Neuron (in vitro differentiated cells): ENCODE data around the gene B3GNT9.
"Not testable (repeated sequence)": the region's sequence is repeated elsewhere in the genome, so short reads cannot be mapped to it uniquely, and the experiment has no call there.

ENCODE experiments used
- H2AFZ ChIP-seq: one replicate; pipeline ENCODE4 v1.6.1; 2013; ENCODE audit warnings: low read depth, mild to moderate bottlenecking, inconsistent platforms, low read length, moderate library complexity
- H3K27me3 ChIP-seq: one replicate; pipeline ENCODE4 v1.6.1; 2013; ENCODE audit warnings: low read length; ENCODE audit not compliant: insufficient read depth
- H3K36me3 ChIP-seq: one replicate; pipeline ENCODE4 v1.6.1; 2013; ENCODE audit warnings: low read length; ENCODE audit not compliant: insufficient read depth
- H3K4me1 ChIP-seq: one replicate; pipeline ENCODE4 v1.6.1; 2013; ENCODE audit warnings: low read length; ENCODE audit not compliant: insufficient read depth
- H3K4me3 ChIP-seq: 2 replicates; pipeline ENCODE4 v1.5.1; 2013; ENCODE audit warnings: mild to moderate bottlenecking, low read length, moderate library complexity
- H3K9me3 ChIP-seq: one replicate; pipeline ENCODE4 v1.6.1; 2013; ENCODE audit warnings: low read length

The B3GNT9 gene

GRCh38 chr16:67148656-67149275 is 2.0 kb downstream of the B3GNT9 start:
- Histone ChIP-seq H3K4me1 (no peaks in the 10 kb centered on the region), H3K36me3 (peaks cover 51% of the 10 kb centered on the region), H3K27me3 (peaks cover 20% of the 10 kb centered on the region), H3K4me3 (no peak overlapping the region), H3K9me3 (peaks cover 10% of the 10 kb centered on the region), H2AFZ (no peak overlapping the region)

GRCh38 chr16:67148221-67148620 is 2.6 kb downstream of the B3GNT9 start:
- Histone ChIP-seq H3K4me1 (no peaks in the 10 kb centered on the region), H3K4me3 (no peak overlapping the region), H3K36me3 (peaks cover 56% of the 10 kb centered on the region), H3K9me3 (peaks cover 10% of the 10 kb centered on the region), H2AFZ (no peak overlapping the region), H3K27me3 (peaks cover 18% of the 10 kb centered on the region)

- Histone ChIP-seq H3K9me3 (peaks cover 10% of the 10 kb centered on the region), H3K4me1 (no peaks in the 10 kb centered on the region), H3K4me3 (no peak overlapping the region), H3K27me3 (peaks cover 12% of the 10 kb centered on the region), H3K36me3 (peaks cover 62% of the 10 kb centered on the region), H2AFZ (no peak overlapping the region)
These were observed 3.2 kb downstream of the B3GNT9 start for GRCh38 chr16:67147437-67148140.

GRCh38 chr16:67146523-67147357 is 4.1 kb downstream of the B3GNT9 start:
- Histone ChIP-seq H3K4me3 (no peak overlapping the region), H2AFZ (no peak overlapping the region), H3K4me1 (no peaks in the 10 kb centered on the region), H3K9me3 (peaks cover 10% of the 10 kb centered on the region), H3K36me3 (peaks cover 70% of the 10 kb centered on the region), H3K27me3 (peaks cover 8% of the 10 kb centered on the region)

- no peak overlapping the region for H2AFZ ChIP-seq
- H3K9me3 ChIP-seq: peaks cover 12% of the 10 kb centered on the region
- H3K27me3 ChIP-seq: no peaks in the 10 kb centered on the region
- peaks cover 80% of the 10 kb centered on the region for H3K36me3 ChIP-seq
- no peak overlapping the region for H3K4me3 ChIP-seq
- no peaks in the 10 kb centered on the region for H3K4me1 ChIP-seq
These were observed 5.1 kb downstream of the B3GNT9 start for GRCh38 chr16:67145746-67146145.

- Histone ChIP-seq H3K9me3 (peaks cover 12% of the 10 kb centered on the region), H3K4me3 (no peak overlapping the region), H2AFZ (no peak overlapping the region), H3K27me3 (no peaks in the 10 kb centered on the region), H3K36me3 (peaks cover 87% of the 10 kb centered on the region), H3K4me1 (no peaks in the 10 kb centered on the region)
These were observed 5.9 kb downstream of the B3GNT9 start for GRCh38 chr16:67144943-67145342.

GRCh38 chr16:67142342-67142741 is 8.5 kb downstream of the B3GNT9 start:
- peaks cover 96% of the 10 kb centered on the region for H3K36me3 ChIP-seq
- no peaks in the 10 kb centered on the region for H3K4me1 ChIP-seq

GRCh38 chr16:67141391-67141790 is 9.4 kb downstream of the B3GNT9 start:
- Histone ChIP-seq H3K4me1 (no peaks in the 10 kb centered on the region), H3K27me3 (no peaks in the 10 kb centered on the region), H3K9me3 (peaks cover 2% of the 10 kb centered on the region), H3K36me3 (peaks cover 90% of the 10 kb centered on the region), H2AFZ (no peak overlapping the region), H3K4me3 (no peak overlapping the region)

More at GRCh38 chr16:67142342-67142741, 8.5 kb downstream of the B3GNT9 start:
- Histone ChIP-seq H3K4me3 (no peak overlapping the region), H3K9me3 (peaks cover 2% of the 10 kb centered on the region), H2AFZ (no peak overlapping the region), H3K27me3 (no peaks in the 10 kb centered on the region)

- H3K4me3 ChIP-seq: no peak overlapping the region
- peaks cover 4% of the 10 kb centered on the region for H3K9me3 ChIP-seq
- no peaks in the 10 kb centered on the region for H3K4me1 ChIP-seq
- peaks cover 81% of the 10 kb centered on the region for H3K36me3 ChIP-seq
- no peak overlapping the region for H2AFZ ChIP-seq
- no peaks in the 10 kb centered on the region for H3K27me3 ChIP-seq
These were observed 13.2 kb downstream of the B3GNT9 start for GRCh38 chr16:67137605-67138004.

- H3K4me3 ChIP-seq: no peak overlapping the region
- no peak overlapping the region for H2AFZ ChIP-seq
- no peaks in the 10 kb centered on the region for H3K4me1 ChIP-seq
- H3K9me3 ChIP-seq: peaks cover 2% of the 10 kb centered on the region
- no peaks in the 10 kb centered on the region for H3K27me3 ChIP-seq
- peaks cover 56% of the 10 kb centered on the region for H3K36me3 ChIP-seq
These were observed 21.4 kb downstream of the B3GNT9 start for GRCh38 chr16:67129422-67129821.

GRCh38 chr16:67128887-67129286 is 21.9 kb downstream of the B3GNT9 start:
- no peak overlapping the region for H2AFZ ChIP-seq
- no peak overlapping the region for H3K4me3 ChIP-seq
- no peaks in the 10 kb centered on the region for H3K9me3 ChIP-seq
- no peaks in the 10 kb centered on the region for H3K27me3 ChIP-seq
- no peaks in the 10 kb centered on the region for H3K4me1 ChIP-seq
- peaks cover 50% of the 10 kb centered on the region for H3K36me3 ChIP-seq

- Histone ChIP-seq H3K36me3 (peaks cover 53% of the 10 kb centered on the region), H3K9me3 (no peaks in the 10 kb centered on the region), H3K27me3 (no peaks in the 10 kb centered on the region), H2AFZ (no peak overlapping the region), H3K4me3 (no peak overlapping the region), H3K4me1 (no peaks in the 10 kb centered on the region)
These were observed 22.4 kb downstream of the B3GNT9 start for GRCh38 chr16:67128417-67128816.

GRCh38 chr16:67122799-67123198 is 28.0 kb downstream of the B3GNT9 start:
- H2AFZ ChIP-seq, H3K9me3 ChIP-seq, H3K27me3 ChIP-seq, H3K4me3 ChIP-seq, H3K4me1 ChIP-seq: not testable (repeated sequence)
- peaks cover 39% of the 10 kb centered on the region for H3K36me3 ChIP-seq
